Measurements from ENCODE around the gene CLNK.
A peak's percentile ranks its signal among the peaks of the same experiment; 100 is the strongest.

CLNK gene

GRCh38 chr4:10457255-10457801 is 227.2 kb downstream of the CLNK start, which contains the start of gene ZNF518B:
TSS of gene ZNF518B (minus strand) at chr4:10457426. CDS start at chr4:10446328, 11,098 bp downstream.
- H3K4me3 ChIP-seq (ENCODE audit: low read length): peak within 1 kb of the TSS; percentile 65
- DNase-seq (ENCODE audit: low read depth): peak; percentile 62
- TF ChIP-seq CTCF (conservative IDR thresholded peaks at IDR 0.05; ENCODE audit: low read length): no peak

GRCh38 chr4:10456595-10457254 is 227.8 kb downstream of the CLNK start:
- DNase-seq (ENCODE audit: low read depth): peak; percentile 67
- TF ChIP-seq CTCF (conservative IDR thresholded peaks at IDR 0.05; ENCODE audit: low read length): no peak
- H3K4me3 ChIP-seq (ENCODE audit: low read length): peak overlapping the region; percentile 65

- TF ChIP-seq CTCF (conservative IDR thresholded peaks at IDR 0.05; ENCODE audit: low read length): no peak
- peak overlapping the region; percentile 65 for H3K4me3 ChIP-seq (ENCODE audit: low read length)
- no peak for DNase-seq (ENCODE audit: low read depth)
Observed at GRCh38 chr4:10456260-10456594, 228.3 kb downstream of the CLNK start.

GRCh38 chr4:10455133-10455532 is 229.4 kb downstream of the CLNK start:
- H3K4me3 ChIP-seq (ENCODE audit: low read length): no peak overlapping the region
- DNase-seq (ENCODE audit: low read depth): no peak
- no peak for TF ChIP-seq CTCF (conservative IDR thresholded peaks at IDR 0.05; ENCODE audit: low read length)

GRCh38 chr4:10454726-10455125 is 229.8 kb downstream of the CLNK start:
- TF ChIP-seq CTCF (conservative IDR thresholded peaks at IDR 0.05; ENCODE audit: low read length): no peak
- DNase-seq (ENCODE audit: low read depth): no peak
- H3K4me3 ChIP-seq (ENCODE audit: low read length): no peak overlapping the region

- no peak for TF ChIP-seq CTCF (conservative IDR thresholded peaks at IDR 0.05; ENCODE audit: low read length)
- DNase-seq (ENCODE audit: low read depth): no peak
- H3K4me3 ChIP-seq (ENCODE audit: low read length): no peak overlapping the region
Observed at GRCh38 chr4:10454121-10454520, 230.4 kb downstream of the CLNK start.

GRCh38 chr4:10448991-10449390 is 235.6 kb downstream of the CLNK start:
- H3K4me3 ChIP-seq (ENCODE audit: low read length): no peak overlapping the region
- no peak for TF ChIP-seq CTCF (conservative IDR thresholded peaks at IDR 0.05; ENCODE audit: low read length)
- DNase-seq (ENCODE audit: low read depth): no peak
